Neural progenitor cell (in vitro differentiated cells): ENCODE results near the gene TENM3. TPM values are rescaled to one million over a fixed set of nuclear protein-coding genes. Genes with fewer than 3 reads are reported as not detected.
A peak's percentile ranks its signal among the peaks of the same experiment; 100 is the strongest.

Experiments
- DNase-seq: peaks from one replicate; pipeline ENCODE4 v3.0.0-alpha.2; 2016; ENCODE audit warnings: low spot score
- H2AFZ ChIP-seq: fragments of 200-600 bp; sonication (generic); replicated peaks from 2 replicates; pipeline ENCODE4 v1.6.1; 2016; ENCODE audit warnings: antibody characterized with exemption
- H3F3A ChIP-seq: fragments of 200-600 bp; sonication (generic); 2 replicates; pipeline ENCODE4 v1.6.1; 2016; ENCODE audit warnings: antibody characterized with exemption, low read depth
- H3K27ac ChIP-seq: fragments of 200-600 bp; sonication (generic); 2 replicates; pipeline ENCODE4 v1.5.1; 2016; ENCODE audit warnings: mild to moderate bottlenecking
- H3K27me3 ChIP-seq: fragments of 200-600 bp; sonication (generic); 2 replicates; pipeline ENCODE4 v1.6.1; 2016; ENCODE audit warnings: mild to moderate bottlenecking, moderate library complexity
- H3K36me3 ChIP-seq: fragments of 200-600 bp; sonication (generic); 2 replicates; pipeline ENCODE4 v1.5.1; 2016
- H3K4me1 ChIP-seq: fragments of 200-600 bp; sonication (generic); 2 replicates; pipeline ENCODE4 v1.6.1; 2016; ENCODE audit warnings: mixed run types
- H3K4me2 ChIP-seq: fragments of 200-600 bp; sonication (generic); 2 replicates; pipeline ENCODE4 v1.6.1; 2016
- H3K4me3 ChIP-seq: fragments of 200-600 bp; sonication (generic); 2 replicates; pipeline ENCODE4 v1.5.1; 2016
- H3K79me2 ChIP-seq: fragments of 200-600 bp; sonication (generic); 2 replicates; pipeline ENCODE4 v1.6.1; 2016; ENCODE audit warnings: low read depth
- H3K9ac ChIP-seq: fragments of 200-600 bp; sonication (generic); 2 replicates; pipeline ENCODE4 v1.6.1; 2016
- H3K9me3 ChIP-seq: fragments of 200-600 bp; sonication (generic); 2 replicates; pipeline ENCODE4 v1.5.1; 2016; ENCODE audit warnings: low read depth
- H4K20me1 ChIP-seq: fragments of 200-600 bp; sonication (generic); 2 replicates; pipeline ENCODE4 v1.6.1; 2016; ENCODE audit warnings: low read depth
- H3K27ac Mint-ChIP-seq: 3 replicates; pipeline ENCODE4 v1.8.0; 2021; ENCODE audit warnings: mixed read lengths
- H3K27me3 Mint-ChIP-seq: 2 replicates; pipeline ENCODE4 v1.8.0; 2022; ENCODE audit warnings: low read depth, mild to moderate bottlenecking, inconsistent platforms, moderate library complexity, mixed read lengths; ENCODE audit not compliant: insufficient read depth
- H3K36me3 Mint-ChIP-seq: 3 replicates; pipeline ENCODE4 v1.8.0; 2021; ENCODE audit warnings: mixed read lengths
- H3K4me1 Mint-ChIP-seq: 3 replicates; pipeline ENCODE4 v1.8.0; 2021; ENCODE audit warnings: mixed read lengths
- H3K4me3 Mint-ChIP-seq: 3 replicates; pipeline ENCODE4 v1.8.0; 2021; ENCODE audit warnings: mild to moderate bottlenecking, moderate library complexity, mixed read lengths
- H3K9me3 Mint-ChIP-seq: 3 replicates; pipeline ENCODE4 v1.8.0; 2020; ENCODE audit warnings: mixed read lengths
- CTCF ChIP-seq: fragments of 200-600 bp; sonication (generic); IDR thresholded peaks from 2 replicates; pipeline ENCODE4 v1.5.1; 2017; ENCODE audit warnings: antibody characterized with exemption, mild to moderate bottlenecking
- EZH2 ChIP-seq: fragments of 200-600 bp; sonication (generic); IDR thresholded peaks from 2 replicates; pipeline ENCODE4 v1.6.1; 2017; ENCODE audit warnings: antibody characterized with exemption, mild to moderate bottlenecking, moderate library complexity
- EZH2phosphoT487 ChIP-seq: fragments of 200-600 bp; sonication (generic); IDR thresholded peaks from 2 replicates; pipeline ENCODE4 v1.6.1; 2017; ENCODE audit warnings: antibody characterized with exemption
- total RNA-seq: library from RNA; depleted of rRNA; stranded (reverse); fragments of >200 nt; gene quantifications from 2 replicates; pipeline ENCODE4 v1.2.3, GENCODE V29; 2015; ENCODE audit warnings: low replicate concordance

The TENM3 gene
- total RNA-seq, 1 donor from 2014 or later = 78.7 TPM

GRCh38 chr4:182838535-182838934 lies 595.3 kb downstream of the TENM3 start:
- H3K36me3 Mint-ChIP-seq = no peaks in the 10 kb centered on the region
- no peaks in the 10 kb centered on the region for H3K79me2 ChIP-seq
- H3K27me3 Mint-ChIP-seq = peaks cover 4% of the 10 kb centered on the region
- no peaks in the 10 kb centered on the region for H3K27me3 ChIP-seq
- H3K9ac ChIP-seq = no peak overlapping the region
- peaks cover 2% of the 10 kb centered on the region for H3K4me1 Mint-ChIP-seq
- H3K9me3 ChIP-seq = no peaks in the 10 kb centered on the region
- no peaks in the 10 kb centered on the region for H3K36me3 ChIP-seq
- H3K4me2 ChIP-seq = no peak overlapping the region
- H3K4me3 ChIP-seq = no peak overlapping the region
- H3K27ac ChIP-seq = no peak overlapping the region
- H3K27ac Mint-ChIP-seq = peak overlapping the region; percentile 65
- no peak for TF ChIP-seq EZH2
- TF ChIP-seq EZH2phosphoT487 = no peak
- TF ChIP-seq CTCF = no peak
- peaks cover 4% of the 10 kb centered on the region for H3K4me1 ChIP-seq
- no peak overlapping the region for H3K4me3 Mint-ChIP-seq
- DNase-seq = no peak
- peaks cover 5% of the 10 kb centered on the region for H3K9me3 Mint-ChIP-seq
- H3F3A ChIP-seq = no peaks in the 10 kb centered on the region
- no peak overlapping the region for H2AFZ ChIP-seq
- H4K20me1 ChIP-seq = no peaks in the 10 kb centered on the region

- H3K4me3 Mint-ChIP-seq = no peak overlapping the region
- H3K36me3 Mint-ChIP-seq = no peaks in the 10 kb centered on the region
- Histone ChIP-seq H3K4me1 (peaks cover 8% of the 10 kb centered on the region), H3K9ac (no peak overlapping the region), H3K4me2 (no peak overlapping the region), H3K27ac (no peak overlapping the region), H3F3A (no peaks in the 10 kb centered on the region), H3K79me2 (no peaks in the 10 kb centered on the region), H3K9me3 (no peaks in the 10 kb centered on the region), H4K20me1 (no peaks in the 10 kb centered on the region), H3K27me3 (no peaks in the 10 kb centered on the region), H3K36me3 (no peaks in the 10 kb centered on the region), H3K4me3 (no peak overlapping the region), H2AFZ (no peak overlapping the region)
- no peak for DNase-seq
- H3K27ac Mint-ChIP-seq = no peak overlapping the region
- H3K9me3 Mint-ChIP-seq = peaks cover 5% of the 10 kb centered on the region
- peaks cover 4% of the 10 kb centered on the region for H3K27me3 Mint-ChIP-seq
- no peak for TF ChIP-seq CTCF
- TF ChIP-seq EZH2phosphoT487 = no peak
- no peak for TF ChIP-seq EZH2
- peaks cover 2% of the 10 kb centered on the region for H3K4me1 Mint-ChIP-seq
These were observed 596.1 kb downstream of the TENM3 start for GRCh38 chr4:182839256-182839655.

- Mint-ChIP-seq H3K4me1 (peaks cover 2% of the 10 kb centered on the region), H3K9me3 (peaks cover 5% of the 10 kb centered on the region), H3K4me3 (no peak overlapping the region), H3K27me3 (peaks cover 6% of the 10 kb centered on the region), H3K36me3 (no peaks in the 10 kb centered on the region), H3K27ac (no peak overlapping the region)
- Histone ChIP-seq H3K27ac (no peak overlapping the region), H3K9ac (no peak overlapping the region), H3K4me1 (peaks cover 9% of the 10 kb centered on the region), H3K4me3 (no peak overlapping the region), H3K36me3 (no peaks in the 10 kb centered on the region), H3F3A (no peaks in the 10 kb centered on the region), H3K4me2 (no peak overlapping the region), H3K9me3 (no peaks in the 10 kb centered on the region), H4K20me1 (no peaks in the 10 kb centered on the region), H3K79me2 (no peaks in the 10 kb centered on the region), H3K27me3 (no peaks in the 10 kb centered on the region), H2AFZ (no peak overlapping the region)
- DNase-seq = no peak
- TF ChIP-seq EZH2 (no peak), CTCF (no peak), EZH2phosphoT487 (no peak)
These were observed 596.9 kb downstream of the TENM3 start for GRCh38 chr4:182840108-182840507.
